GM18861 (cell line): ENCODE measurements around the gene DUSP23.

Source experiments
- ATAC-seq: cut with Tn5 transposase; IDR thresholded peaks from one replicate; pipeline ENCODE4 v1.9.1; 2021; ENCODE audit not compliant: unreplicated experiment

The DUSP23 gene

DNA sequence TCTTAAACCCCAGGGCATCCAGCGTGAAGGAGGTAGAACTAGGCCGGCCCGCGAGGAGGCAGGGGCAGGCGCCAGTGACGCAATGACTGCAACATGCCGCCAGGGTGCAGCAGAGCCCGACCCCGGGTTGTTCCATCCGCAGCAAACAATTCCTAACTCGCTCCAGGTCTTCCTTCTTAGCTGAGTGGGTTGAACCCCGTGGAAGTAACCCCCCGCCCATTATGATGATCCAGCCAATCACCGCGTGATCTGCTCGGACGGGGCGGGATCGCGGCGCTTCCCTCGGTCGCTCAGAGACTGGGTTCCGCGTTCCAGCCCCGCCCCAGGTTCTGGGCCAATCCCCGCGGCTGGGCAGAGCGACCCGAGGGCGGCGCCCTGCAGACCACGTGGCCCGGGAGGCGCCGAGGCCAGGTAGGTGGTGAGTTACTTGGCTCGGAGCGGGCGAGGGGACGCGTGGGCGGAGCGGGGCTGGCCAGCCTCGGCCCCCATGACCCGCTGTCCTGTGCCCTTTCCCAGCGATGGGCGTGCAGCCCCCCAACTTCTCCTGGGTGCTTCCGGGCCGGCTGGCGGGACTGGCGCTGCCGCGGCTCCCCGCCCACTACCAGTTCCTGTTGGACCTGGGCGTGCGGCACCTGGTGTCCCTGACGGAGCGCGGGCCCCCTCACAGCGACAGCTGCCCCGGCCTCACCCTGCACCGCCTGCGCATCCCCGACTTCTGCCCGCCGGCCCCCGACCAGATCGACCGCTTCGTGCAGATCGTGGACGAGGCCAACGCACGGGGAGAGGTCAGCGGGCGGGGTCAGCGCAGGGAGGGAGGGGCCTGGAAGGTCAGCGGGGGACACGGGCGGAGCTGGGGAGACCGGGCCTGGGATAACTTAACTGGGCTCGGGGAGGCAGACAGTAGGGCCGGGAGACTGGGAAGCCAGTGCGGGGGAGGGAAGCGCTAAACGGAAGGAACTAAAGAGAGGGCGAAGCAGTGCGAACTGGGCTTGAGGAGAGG is at the start of gene DUSP23:
Gene DUSP23, plus strand, starts transcription at position 380 of the 1,000 bp plus-strand sequence. Its CDS starts 139 bp downstream, at position 519.
- peak; percentile 95 for ATAC-seq

DNA sequence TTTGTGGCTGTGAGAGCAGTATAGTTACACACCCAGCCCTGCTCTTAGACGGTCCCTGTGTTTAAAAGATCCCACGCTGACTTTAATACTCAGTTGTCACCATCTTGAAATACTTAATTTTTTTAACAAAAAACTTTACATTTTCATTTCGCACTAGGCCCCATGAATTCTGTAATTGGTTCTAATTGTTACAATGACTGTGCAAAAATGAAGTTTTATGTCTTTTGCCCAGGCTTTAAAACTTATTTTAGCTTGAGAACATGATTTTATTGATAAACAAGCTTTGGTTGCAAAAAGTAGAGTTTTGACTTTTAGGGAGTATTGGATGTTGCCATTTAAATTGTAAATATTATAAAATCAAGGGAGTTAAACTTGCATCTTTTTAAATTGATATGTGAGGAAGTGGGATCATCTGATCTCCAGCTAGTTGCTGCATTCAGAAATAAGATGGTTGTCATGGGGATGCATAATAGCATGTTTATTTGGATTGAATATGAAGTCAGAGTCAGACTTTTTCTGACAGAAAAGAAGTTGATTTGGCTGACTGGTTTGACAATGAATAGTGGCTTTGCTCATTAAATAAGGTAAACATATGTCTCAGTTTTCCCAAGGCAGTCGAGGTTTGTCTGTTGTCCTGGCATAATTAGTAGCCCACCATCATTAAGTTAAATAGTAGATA is 43.4 kb upstream of the DUSP23 start:
- no peak for ATAC-seq

DNA sequence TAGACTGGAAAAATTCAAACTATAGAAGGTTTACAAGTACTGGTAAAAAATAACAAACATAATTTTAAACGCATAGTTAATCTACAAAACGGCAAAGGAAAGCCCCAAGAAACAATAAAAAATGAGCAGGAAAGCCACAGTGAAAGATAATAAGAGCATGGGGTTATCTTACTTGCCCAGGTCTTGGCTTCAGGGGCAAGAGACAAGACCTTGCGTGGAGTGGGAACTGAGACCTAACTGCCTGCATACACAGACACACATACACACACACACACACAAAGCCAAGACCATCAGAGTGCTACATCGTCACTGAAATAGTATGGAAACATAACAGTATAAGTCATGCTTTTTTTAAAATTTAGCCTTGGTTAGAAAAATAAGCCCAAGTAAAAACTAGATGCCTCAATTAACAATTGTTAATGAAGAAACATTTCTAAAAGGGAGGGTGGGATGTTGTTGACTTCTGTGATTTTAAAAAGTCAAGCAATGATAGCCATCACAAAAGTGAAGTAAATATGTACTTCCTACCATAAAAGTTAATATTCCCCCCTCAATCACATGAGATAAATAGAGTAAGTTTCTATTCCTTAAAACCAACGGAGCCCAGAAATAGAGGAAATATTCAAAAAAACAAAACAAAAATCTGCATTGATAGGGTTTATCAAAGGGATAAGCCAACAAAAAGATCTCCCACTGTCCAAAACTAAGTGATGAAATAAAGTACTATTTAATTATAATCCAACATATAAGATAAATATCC is 36.9 kb upstream of the DUSP23 start:
- ATAC-seq, result no peak

DNA sequence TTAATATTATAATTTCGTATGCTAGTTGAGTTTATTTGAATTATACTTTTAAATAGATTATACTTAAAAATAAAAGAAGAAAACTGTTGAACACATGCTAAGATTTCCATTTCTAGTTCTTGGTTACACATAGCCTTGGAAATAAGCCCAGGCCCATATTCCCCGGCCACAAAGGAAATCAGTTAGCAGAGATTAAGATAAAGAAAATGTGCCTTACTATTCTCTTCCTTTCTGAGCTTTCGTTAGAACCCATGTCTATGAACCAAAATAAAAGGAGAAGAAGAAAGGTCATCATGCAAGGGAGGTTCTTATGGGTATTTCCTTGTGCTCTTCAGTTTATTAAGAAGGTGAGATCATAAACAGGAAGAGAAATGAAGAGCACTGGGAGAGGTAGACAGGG is 34.1 kb upstream of the DUSP23 start:
- no peak for ATAC-seq

DNA sequence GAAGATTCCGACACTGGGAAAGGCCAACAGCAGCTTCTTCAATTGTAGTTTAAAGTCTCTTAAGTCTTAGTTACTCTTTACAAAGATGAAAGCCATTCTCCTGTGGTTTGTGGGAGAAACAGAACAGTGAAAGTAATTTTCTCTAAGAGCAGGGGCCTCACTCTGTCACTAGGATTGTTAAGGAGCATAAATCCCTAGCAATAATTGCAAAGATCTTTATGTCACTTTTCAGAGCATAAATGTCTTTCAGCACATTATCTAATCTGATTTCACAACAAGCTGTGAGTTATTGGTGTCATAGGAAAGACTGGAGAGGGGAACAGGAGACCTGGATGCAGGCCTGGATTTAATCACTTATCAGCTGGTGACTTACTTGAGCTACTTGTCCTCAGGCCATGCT is 32.4 kb upstream of the DUSP23 start:
- ATAC-seq, result no peak

DNA sequence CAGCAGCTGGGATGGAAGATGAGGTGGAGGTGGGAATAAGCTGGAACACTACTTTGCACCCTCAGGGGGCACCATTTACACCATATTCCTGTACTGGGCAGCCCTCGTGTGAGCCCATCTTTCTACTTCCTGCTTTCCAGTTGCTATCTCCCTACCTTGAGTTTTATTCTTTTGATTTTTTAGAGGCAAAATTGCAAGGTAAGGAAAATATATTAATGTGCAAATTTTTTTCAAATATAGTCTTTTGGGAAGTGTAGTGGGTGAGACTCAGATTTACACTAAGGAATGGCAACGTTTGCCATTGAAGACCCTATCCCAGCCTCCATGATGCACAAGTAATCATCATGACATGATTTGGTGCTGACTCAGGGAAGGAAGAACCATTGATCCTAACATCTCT is 31.1 kb upstream of the DUSP23 start:
- no peak for ATAC-seq

DNA sequence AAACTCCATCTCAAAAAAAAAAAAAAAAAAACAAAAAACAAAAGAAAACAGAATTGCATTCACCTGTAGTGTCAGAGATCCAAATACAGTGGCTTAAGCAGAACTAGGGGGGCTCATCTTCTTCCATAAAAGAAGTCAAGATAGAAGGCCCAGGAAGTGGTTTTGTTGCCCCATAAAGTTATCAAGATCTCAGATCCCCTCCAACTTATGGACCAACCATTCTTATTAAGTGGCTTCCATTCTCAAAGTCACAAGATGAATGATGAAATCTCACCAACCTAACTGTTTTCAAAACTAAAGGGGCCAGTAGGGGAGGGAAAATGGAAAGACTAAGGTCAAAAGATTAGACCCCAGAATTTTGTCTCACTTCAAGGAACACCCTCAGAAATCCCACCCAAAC is 30.1 kb upstream of the DUSP23 start:
- ATAC-seq, result no peak

DNA sequence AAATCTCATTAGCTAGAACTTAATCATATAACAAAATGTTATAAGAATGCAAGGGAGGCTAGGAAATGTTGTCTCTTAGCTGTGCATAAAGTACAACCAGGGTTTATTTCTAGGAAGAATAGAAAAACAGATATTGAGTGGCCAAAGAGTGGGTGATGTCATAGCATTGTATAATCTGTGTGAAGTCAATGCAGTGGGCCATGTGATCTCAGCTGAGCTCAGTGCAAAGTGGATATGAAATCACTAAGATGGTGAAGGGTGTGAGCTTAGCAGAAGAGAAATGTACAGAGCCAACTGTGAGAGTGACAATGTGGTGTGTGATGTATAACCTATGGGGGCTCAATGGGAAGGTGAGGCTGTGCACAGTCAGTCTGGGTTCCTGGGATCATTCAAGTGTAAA is 29.7 kb upstream of the DUSP23 start:
- no peak for ATAC-seq

DNA sequence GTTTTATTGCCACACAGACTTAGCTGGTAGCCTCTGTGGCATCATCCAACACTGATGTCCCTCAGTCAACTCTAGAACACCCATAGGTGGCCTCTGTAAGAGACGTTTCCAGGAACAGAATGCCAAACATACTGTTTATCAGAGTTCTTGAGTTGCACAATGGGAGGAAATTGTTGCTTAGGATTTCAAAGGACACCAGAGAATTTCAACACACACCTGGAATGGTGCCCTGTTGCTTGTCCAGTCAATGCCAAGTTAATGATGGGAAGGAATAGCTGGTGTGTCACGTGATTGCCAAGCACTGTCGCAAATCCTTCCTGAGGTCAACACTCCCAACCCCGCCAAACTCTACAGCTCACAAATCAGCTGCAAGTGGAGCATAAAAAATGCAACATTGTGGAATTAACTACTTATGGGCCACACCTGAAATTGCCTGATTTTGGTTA is 28.6 kb upstream of the DUSP23 start:
- no peak for ATAC-seq

DNA sequence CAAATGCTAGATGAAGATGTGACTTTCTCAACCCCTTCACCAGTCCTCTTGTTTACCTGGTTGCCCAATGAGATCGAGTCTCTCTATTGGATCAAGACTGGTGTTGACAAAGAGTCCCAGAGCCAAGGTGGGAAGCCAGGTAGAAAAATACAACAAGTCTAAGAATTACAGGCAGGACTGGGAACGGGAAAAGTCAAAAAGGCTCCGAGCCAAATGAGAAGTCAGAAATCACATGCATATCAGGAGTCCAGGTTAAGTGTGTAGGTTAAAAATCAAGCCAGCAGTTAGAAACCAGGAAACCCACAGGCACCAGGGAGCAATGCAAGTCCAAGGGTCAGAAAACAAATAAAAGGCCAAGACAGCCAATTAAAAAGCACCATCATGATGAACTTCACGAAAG is 27.4 kb upstream of the DUSP23 start:
- no peak for ATAC-seq

DNA sequence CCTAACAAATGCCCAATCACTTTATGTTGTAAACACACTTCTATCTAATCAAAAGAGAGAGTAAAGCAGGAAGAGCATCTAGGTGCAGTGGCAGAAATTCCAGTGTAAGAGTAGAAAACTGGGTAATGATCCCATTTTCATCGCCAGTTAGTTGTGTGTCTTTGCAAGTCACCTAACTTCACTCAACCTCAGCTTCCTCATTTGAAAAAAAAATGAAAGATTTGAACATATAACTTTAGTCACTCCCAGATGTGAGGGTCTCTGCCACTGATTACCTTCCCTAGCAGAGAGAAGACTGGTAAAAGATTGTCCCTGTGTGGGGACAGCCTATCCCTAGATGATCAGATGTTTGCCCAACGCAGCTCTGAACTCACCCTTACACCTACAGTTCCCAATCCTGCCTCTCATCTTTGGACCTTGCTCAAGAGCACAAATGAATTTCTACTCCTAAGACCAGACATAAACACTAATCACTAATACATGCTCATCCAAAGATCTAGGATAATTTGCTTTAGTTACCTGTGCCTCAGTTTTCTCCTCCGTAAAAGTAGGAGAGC is 25.2 kb upstream of the DUSP23 start:
- ATAC-seq, result no peak

DNA sequence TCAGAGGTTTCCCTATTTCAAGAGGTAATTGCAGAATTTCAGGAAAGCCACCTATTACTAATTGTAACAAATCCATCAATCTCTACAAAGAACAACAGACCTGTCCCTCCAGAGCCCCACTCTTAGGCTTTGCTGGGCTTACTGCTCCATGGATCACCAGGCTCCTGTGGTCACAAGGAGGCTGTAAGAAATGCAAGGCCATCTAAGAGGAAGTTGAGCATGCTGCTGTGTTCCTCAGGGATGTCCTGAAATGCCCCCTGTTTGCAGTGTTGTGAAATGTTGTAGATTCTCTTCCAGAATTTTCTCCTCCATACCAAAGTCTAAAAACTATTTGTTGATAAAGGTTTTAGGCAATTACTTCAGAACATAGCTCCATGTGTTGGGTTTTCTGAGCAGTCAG is 24.4 kb upstream of the DUSP23 start:
- no peak for ATAC-seq

DNA sequence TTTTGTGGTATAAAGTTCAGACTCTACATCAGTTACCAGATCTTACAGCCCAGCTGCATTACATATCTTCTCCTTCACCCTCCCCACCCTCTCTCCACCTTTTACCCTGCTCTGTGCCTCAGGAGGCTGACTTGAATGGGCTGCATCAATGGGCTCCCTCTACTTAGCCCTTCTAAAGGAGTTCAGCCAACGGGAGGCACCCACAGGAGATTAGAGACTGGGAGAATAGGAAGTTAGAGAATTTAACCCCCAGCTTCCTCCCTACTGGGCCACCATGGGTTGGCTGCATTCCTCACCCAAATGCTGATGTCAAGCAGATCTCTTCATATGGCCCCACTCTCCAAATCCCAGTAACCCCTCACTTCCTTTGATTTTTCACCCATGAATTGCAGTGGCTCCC is 17.1 kb upstream of the DUSP23 start:
- ATAC-seq, result no peak

DNA sequence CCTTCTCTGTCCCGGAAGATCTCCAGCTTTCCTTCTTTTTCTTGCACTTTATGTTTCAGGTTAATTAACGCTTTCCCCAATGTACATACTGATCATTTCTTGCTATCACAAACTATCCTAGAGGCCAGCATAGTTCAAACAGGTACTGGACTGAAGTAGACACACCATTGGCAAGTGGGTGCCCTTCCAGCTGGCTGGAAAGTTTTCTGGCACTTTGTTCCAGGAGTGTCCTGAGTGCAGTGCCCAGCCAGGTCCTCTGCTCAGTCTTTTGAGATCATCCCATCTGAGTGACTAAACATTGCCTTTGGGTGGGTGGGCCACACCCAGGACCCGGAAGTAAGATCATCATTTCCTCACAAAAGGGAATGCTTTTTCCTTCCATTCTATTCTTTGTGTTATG is 15.0 kb upstream of the DUSP23 start:
- ATAC-seq, result no peak

DNA sequence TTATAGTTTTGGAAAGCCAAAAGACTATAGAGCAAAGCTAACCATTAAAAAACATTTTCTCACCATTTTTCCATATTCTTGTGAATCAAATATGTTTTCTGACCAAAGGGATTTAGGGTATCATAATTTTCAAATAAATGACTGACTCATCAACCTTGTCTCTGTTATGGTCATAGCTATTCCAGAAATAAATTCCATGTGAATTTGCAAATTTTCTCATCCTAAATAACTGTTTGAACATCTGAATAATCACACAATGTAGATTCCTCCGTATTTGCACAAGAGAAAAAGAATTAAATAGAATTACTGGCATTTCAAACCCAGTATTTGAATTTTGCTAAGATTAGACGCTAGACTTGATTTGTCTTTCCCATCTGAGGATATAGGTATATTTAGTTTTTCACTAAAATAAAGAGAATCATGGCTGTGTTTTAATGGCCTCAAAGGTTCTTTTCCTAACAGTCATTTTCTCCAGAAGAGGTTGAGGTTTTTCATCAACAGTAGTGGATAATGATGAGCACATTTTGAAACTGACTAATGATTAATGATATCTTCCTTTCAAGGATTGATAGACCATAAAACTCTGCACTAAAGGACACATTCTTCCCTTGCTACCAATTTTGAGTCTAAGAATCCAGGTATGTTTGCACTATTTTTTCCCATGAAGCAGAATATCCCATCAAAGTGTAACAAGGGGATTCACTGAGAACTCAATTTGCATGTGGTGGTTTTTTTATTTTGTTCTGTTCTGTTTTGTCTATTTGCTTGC is 9.5 kb upstream of the DUSP23 start:
- ATAC-seq, result no peak

DNA sequence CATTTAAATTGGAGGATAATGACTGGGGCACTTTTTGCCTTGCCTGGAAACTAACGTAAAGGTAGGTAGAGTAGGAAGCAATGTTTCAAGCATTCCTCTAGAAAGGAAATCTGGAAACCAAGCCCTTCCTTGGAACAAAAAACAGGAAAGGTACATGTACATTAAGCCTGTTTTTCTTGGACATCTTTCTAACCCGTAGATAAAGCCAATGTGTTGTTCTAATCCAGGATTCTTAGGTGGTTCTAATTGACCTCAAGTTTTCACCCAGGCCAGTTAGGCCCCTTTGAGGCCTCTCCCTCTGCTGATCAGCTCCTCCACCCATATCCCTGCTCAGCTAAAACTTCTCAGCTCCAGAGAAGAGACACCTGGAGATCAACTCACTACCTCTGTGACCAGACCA is 6.3 kb upstream of the DUSP23 start:
- ATAC-seq, result no peak

DNA sequence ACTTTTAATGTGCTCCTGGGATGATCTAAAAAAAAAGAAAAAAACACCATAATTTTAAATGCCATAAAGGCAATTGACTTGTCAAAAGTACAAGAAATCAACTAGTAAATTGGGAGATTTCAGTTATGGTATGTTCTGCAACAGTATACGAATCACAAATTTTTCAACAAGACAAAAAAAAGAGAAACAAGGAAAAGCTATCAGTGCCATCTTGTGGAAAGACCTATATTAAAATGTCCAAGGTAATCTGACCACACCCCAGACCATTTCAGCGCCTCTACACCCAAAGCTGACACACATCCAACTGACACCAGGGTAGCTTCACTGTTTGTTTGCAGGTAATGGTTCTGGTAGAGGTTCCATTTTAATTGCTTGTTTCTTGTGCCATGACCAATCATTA is 5.0 kb upstream of the DUSP23 start:
- ATAC-seq, result no peak

DNA sequence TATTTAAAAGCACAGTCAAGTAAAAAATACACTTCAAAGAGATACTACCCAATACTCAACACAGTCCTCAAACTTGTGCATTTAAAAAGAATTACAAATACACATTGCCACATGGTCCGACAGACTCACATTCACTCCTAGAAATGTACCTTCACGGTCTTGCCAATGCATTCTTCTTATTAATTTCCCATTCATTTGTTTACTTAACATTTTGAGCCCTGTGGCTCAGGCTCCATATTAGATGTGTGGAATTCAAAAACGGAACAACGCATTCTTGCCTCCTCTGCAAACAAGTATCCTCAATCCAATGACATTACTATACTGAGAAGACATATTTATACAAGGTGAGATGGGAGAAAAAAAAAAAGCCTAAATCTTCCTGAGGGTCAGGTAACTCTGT is 2.5 kb upstream of the DUSP23 start:
- ATAC-seq, result no peak

DNA sequence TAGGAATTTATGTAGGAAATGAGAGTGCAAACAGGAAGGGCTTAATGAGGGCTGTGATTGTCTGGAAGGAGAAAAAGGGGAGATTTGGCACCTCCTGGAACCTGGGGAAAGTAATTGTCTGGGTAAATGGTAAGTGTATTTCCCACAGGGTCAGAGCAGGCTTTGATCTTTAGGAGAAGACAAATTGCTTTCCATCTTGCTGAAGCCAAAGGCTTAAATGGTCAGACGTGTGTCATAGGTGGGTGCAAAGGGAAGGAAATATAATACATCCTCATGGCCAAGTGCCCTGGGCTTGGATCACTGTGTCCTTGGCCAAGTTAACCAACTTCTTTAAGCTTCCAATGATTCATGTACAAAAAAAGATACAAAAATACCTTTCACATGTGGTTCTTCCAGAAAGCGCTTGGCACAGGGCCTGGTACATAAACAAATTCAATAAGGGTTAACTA is 1.3 kb upstream of the DUSP23 start:
- no peak for ATAC-seq

DNA sequence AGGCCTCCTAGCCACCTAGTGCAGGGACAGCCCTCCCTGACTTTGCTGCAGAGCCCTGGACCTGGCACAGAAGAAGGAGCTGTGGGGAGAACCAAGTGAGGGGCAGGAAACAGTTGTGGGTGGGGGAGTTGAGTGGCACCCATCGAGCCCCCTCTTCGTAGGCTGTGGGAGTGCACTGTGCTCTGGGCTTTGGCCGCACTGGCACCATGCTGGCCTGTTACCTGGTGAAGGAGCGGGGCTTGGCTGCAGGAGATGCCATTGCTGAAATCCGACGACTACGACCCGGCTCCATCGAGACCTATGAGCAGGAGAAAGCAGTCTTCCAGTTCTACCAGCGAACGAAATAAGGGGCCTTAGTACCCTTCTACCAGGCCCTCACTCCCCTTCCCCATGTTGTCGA is 1.2 kb downstream of the DUSP23 start:
- ATAC-seq, result no peak
